ENCODE measurements around the gene SLC4A4.

GRCh38 chr4:71538528-71538927 is 199.7 kb downstream of the SLC4A4 start:
- TF ChIP-seq REST (tag by site-specific recombination; IDR thresholded peaks at IDR 0.05) (no peak), CTCF (tag by site-specific recombination; IDR thresholded peaks at IDR 0.05) (no peak), PRDM4 (tag by site-specific recombination; IDR thresholded peaks at IDR 0.05) (no peak), ZNF292 (tag by site-specific recombination; IDR thresholded peaks at IDR 0.05; ENCODE audit: borderline replicate concordance, low read depth) (no peak), ZBTB11 (tag by site-specific recombination; conservative IDR thresholded peaks at IDR 0.05; ENCODE audit: low read depth) (no peak), HOXD13 (CRISPR knock-in tag; IDR thresholded peaks at IDR 0.05; ENCODE audit: borderline replicate concordance) (no peak), ZNF324 (tag by site-specific recombination; IDR thresholded peaks at IDR 0.05) (no peak), ZNF280D (tag by site-specific recombination; IDR thresholded peaks at IDR 0.05) (no peak), ZNF394 (tag by site-specific recombination; IDR thresholded peaks at IDR 0.05; ENCODE audit: borderline replicate concordance) (no peak), HOXA7 (CRISPR knock-in tag; IDR thresholded peaks at IDR 0.05; ENCODE audit: borderline replicate concordance) (no peak), ZNF416 (tag by site-specific recombination; IDR thresholded peaks at IDR 0.05) (no peak), ZNF76 (tag by site-specific recombination; IDR thresholded peaks at IDR 0.05; ENCODE audit: borderline replicate concordance, low read depth) (no peak), ZBTB49 (tag by site-specific recombination; IDR thresholded peaks at IDR 0.05; ENCODE audit: low read depth) (no peak)

Data from HEK293 (cell line).